Activated CD8-positive, alpha-beta memory T cell treated with anti-CD3 and anti-CD28 coated beads, Interleukin-2, amount 50 U/mL, for 1 hour (primary cell): Measurements from ENCODE around the gene BORCS8.

ENCODE experiments used
- DNase-seq: peaks from one replicate; pipeline ENCODE4 v3.0.0-alpha.2; 2020; ENCODE audit errors: extremely low read depth

BORCS8 gene

GRCh38 chr19:19213426-19214158 is 21.6 kb upstream of the BORCS8 start:
- DNase-seq: no peak

- no peak for DNase-seq
Observed at GRCh38 chr19:19212916-19213315, 21.0 kb upstream of the BORCS8 start.

DNA sequence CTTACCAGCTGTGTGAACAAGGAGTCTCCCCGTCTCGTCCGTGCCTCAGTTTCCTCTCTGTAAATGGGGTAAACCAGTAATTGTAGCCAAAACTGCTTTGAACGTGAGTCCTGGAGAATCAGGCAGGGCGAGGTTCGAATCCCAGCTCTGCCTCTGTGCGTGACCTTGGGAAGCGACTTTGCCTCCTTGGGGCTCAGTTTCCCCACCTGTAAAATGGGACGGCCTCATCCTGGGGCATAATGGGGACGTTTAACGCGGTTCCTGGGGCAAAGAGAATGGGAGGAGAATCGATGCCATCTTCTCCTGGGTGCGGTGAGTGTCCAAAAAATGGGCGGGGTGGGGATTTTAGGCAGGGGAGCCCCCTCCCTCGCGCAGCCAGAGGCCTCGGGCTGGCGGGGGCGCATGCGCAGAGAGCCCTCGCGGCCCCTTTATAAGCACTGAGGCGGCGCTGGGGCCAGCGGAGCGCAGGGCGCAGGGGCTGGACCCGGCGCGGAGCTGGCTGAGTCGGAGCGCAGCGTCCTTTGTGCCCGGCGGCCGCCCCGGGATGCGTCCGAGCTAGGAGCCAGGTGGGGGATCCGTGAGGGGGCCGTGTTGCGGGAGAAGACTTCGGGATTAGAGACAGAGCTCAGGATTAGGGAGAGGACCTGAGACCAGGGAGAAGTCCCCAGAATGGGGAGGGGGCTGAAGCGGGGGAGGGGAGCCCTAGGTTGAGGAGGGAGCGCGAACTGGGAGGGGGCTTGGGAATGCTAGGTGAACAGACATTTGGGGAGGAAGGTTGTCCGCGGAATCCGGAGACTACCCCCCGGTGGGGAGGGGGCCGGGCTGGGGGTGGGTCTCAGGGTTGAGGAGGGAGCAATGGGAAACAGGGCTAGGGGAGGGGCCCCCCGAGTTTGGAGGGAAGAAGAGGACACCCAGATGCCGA is 19.8 kb upstream of the BORCS8 start, which contains the start of gene NCAN:
NCAN (plus strand) TSS at position 460 of the 922 bp plus-strand sequence. CDS start 4,996 bp downstream, outside the sequence.
- no peak for DNase-seq

GRCh38 chr19:19209372-19209771 is 17.4 kb upstream of the BORCS8 start:
- no peak for DNase-seq

DNA sequence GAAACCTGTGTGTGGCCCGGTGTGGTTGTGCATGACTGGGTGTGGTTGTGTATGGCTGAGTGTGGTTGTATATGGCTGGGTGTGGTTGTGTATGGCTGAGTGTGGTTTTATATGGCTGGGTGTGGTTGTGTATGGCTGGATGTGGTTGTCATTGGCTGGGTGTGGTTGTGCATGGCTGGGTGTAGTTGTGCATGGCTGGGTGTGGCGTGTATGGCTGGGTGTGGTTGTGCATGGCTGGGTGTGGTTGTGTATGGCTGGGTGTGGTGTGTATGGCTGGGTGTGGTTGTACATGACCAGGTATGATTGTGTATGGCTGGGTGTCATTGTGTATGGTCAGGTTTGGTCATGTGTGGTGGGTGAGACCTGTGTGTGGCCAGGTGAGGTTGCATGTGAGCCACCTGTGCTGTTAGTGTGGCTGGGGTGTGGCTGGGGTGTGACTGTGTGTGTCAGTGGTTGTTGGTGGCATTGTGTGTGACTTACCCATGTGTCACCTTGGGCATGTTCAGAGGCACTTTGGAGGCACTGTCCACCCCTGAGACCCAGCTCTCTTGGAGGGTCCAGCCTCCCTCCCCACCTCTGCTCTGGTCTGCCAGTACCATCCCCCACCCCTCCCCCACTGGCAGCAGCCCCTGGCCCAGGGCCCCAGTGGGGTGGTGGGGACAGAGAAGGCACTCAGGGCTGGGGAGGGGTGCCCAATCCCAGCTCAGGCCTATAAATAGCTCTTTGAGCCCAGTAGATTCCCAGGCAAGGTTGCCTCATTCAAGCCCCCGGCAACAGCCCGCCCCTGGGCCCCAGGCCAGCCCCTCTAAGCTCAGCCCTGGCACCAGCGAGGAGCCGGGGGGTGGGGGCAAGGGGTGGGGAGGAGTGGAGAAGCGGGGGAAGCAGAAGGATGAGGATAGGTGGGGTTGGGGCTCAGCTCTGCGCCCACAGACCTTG is 16.0 kb upstream of the BORCS8 start:
- DNase-seq: no peak

DNA sequence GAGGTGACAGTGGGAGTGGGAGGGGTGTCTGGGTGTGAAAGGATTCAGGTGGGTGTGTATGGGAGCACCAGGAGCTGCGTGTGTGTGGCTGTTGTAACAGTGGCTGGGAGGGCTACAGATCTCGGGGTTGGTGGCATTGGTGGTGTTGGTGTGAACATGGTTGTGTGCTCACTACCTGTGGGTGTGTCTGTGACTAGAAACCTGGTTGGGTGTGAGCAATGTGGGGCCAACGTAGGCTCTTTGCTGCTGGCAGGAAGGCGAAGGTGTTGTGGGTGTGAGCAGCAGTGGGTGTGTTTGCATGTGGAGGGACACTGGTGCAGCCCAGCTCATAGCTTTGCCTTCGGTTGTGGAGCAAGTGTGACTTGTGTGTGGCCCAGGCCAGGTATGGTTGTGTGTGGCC is 15.0 kb upstream of the BORCS8 start:
- DNase-seq: no peak

- no peak for DNase-seq
Observed at GRCh38 chr19:19205416-19206410, 13.8 kb upstream of the BORCS8 start.

DNA sequence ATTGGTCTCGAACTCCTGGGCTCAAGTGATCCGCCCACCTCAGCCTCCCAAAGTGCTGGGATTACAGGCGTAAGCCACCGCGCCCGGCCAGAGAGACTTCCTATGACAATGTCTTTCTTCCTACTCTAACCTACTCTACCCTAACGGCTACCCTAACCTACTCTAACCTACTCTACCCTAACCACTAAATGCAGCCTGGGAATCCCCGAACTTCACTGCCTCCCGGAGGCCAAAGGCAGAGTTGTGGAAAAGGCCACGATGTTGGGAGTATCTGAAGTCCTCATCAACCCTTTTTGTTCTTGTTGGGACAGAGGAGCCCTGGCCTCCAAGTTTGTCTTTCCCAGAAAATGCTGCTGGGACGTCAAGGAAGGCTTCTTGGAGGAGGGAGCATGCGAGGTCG is 12.2 kb upstream of the BORCS8 start:
- DNase-seq: no peak

GRCh38 chr19:19203012-19203856 is 11.3 kb upstream of the BORCS8 start, which contains the start of gene NR2C2AP:
TSS of gene NR2C2AP (minus strand) at chr19:19203414. CDS start at chr19:19203060, 354 bp downstream.
- peak; percentile 76 for DNase-seq

DNA sequence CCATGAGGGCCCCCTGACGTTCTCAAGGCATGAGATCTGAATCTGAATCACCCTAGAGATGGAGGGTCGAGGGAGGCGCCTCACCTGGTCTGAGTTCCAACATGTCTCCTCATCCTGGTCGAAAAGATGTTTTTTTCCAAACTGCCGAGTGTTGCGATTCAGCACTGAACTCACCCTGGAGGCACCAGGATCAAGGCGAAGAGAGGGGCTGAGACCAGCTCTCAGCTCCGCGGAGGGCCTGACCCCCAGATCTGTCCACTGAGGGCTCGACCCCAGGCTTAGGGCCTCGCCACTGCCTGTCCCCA is 10.7 kb upstream of the BORCS8 start:
- no peak for DNase-seq

DNA sequence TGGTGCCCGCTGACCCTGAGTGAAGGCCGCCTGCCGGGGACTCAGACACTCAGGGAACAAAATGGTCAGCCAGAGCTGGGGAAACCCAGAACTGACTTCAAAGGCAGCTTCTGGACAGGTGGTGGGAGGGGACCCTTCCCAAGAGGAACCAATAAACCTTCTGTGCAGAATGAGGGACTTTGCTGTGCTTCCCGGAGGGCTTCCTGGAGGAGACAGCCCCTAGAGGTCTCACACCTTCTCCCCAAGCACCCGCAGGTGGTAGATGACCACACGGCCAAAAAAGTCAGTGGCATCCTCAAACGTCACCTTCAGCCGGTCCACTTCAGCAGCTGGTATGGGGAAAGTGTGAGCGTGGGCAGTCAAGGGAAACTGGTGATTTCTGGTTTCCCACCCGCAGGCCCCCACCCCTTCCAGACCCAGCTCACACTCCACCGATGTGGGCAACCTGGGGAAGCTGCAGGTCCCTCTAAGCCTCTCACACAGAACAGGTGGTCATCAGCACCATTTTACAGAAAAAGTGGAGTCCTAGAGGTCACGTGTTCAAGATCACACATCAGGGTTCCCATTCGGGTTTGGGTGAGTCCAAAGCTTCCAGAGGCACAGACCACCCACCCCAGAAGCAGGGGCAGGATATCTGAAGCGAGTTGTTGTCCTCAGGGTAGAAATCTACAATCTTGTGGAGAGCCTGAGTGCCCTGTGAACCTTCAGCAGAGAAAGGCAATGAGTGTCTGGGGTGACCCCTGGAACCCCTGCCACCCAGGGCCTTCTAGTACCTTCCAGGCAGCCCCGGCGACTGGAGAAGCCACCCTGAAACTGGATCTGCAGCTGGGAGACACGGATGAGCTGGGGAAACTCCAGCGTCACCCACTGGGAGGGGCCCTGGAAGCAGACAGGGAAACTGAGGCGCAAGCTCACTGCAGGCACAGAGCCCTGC is 10.0 kb upstream of the BORCS8 start:
- no peak for DNase-seq

DNA sequence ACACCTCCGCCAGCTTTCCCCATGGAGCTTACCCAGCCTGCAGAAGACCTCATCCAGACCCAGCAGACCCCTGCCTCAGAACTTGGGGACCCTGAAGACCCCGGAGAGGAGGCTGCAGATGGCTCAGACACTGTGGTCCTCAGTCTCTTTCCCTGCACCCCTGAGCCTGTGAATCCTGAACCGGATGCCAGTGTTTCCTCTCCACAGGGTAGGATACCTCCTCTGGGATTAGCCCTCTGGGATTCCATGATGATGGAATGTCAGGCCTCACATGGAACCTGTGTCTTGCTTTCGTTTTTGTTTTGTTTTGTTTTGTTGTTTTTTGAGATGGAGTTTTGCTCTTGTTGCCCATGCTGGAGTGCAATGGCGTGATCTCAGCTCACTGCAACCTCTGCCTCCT is 2.0 kb upstream of the BORCS8 start:
- DNase-seq: no peak

GRCh38 chr19:19192910-19193423 is 1.0 kb upstream of the BORCS8 start:
- DNase-seq: no peak

DNA sequence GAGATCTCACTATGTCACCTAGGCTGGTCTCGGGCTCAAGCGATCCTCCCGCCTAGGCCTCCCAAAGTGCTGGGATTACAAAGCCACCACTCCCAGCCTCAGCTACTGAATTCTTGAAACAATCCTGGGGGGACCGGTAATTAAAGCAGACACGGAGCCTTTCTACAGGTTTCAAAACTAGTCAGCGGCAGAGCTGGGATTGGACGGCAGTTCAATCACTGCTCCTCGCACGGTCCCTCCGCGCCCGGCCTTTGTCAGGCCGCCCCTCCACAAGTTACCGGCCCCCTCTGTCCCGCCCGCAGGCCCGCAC is 229 bp downstream of the BORCS8 start:
- DNase-seq: no peak

DNA sequence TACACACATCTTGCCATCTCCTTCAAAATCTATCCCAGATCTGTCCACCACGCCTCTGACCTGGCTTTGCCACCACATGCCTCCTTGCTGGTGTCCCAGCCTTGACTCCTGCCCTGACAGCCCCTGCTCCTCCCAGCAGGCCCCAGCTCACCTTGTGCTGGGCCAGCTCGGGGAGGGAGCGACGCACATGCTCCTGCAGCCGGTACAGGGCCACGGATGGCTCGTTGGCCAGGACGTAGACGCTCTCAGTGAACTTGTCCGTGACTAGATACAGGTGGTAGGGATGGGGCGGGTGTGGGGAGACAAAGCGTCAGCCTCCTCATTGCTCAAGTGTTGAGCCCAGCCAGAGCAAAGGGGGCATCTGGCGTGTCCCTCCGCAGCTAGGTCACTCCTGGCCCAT is 5.2 kb downstream of the BORCS8 start:
- DNase-seq: no peak

- peak; percentile 32 for DNase-seq
Observed at GRCh38 chr19:19185853-19186740, 5.9 kb downstream of the BORCS8 start.

- no peak for DNase-seq
Observed at GRCh38 chr19:19181488-19181998, 10.4 kb downstream of the BORCS8 start.
